Measurements from ENCODE around the gene KBTBD3. TPM values are rescaled to one million over a fixed set of nuclear protein-coding genes. Genes with fewer than 3 reads are reported as not detected.

KBTBD3 gene
- total and polyA plus RNA-seq, 2 of the 4 experiments (the other 2 are of a cell fraction) = 1.6 to 1.7 TPM

GRCh38 chr11:106086135-106086534 is 9.0 kb upstream of the KBTBD3 start:
- H3K27me3 ChIP-seq (ENCODE audit: control insufficient read depth, insufficient read depth, low read length) = no peaks in the 10 kb centered on the region
- dilution Hi-C loops (cut with HindIII; ENCODE audit: low sequenced_read_pairs, unreplicated experiment) = no loop called here
- H3K18ac ChIP-seq (ENCODE audit: low read depth, low read length) = no peak overlapping the region
- H3K36me3 ChIP-seq (ENCODE audit: control insufficient read depth, insufficient read depth, low read length) = peaks cover 13% of the 10 kb centered on the region
- no peak overlapping the region for H2BK20ac ChIP-seq (ENCODE audit: low read depth, low read length)
- in situ Hi-C loops (cut with MboI; ENCODE audit: low sequenced_read_pairs) = no loop called here
- peaks cover 4% of the 10 kb centered on the region; the same call in 1 of the 2 replicates for H4K20me1 ChIP-seq (ENCODE audit: insufficient read depth, low read length)
- H3K14ac ChIP-seq (replicated peaks; ENCODE audit: low read depth, low read length) = no peak overlapping the region
- no peak for ATAC-seq (ENCODE audit: low read depth)
- POLR2A ChIA-PET (ENCODE audit: unreplicated experiment) = no interaction called here
- no peak overlapping the region for H3K4me2 ChIP-seq (ENCODE audit: low read depth, low read length)
- TF ChIP-seq MAZ (IDR thresholded peaks at IDR 0.05; ENCODE audit: borderline replicate concordance, low read depth, low read length) = no peak
- no peak for TF ChIP-seq RCOR1 (IDR thresholded peaks at IDR 0.05; ENCODE audit: insufficient replicate concordance, low read length)
- no peak for TF ChIP-seq FOS (IDR thresholded peaks at IDR 0.05; ENCODE audit: low read depth, low read length)
- TF ChIP-seq RFX5 (IDR thresholded peaks at IDR 0.05; ENCODE audit: low read depth, low read length) = no peak
- WGBS, 2 experiments (ENCODE audit: extremely low coverage in 2 of 2, insufficient read length in 1 of 2) = no CpG with 5 or more reads among the region's 1 CpG
- H3K9ac ChIP-seq (ENCODE audit: low read depth, low read length) = no peak overlapping the region
- no peak overlapping the region for H2AK9ac ChIP-seq (replicated peaks; ENCODE audit: low read depth, low read length, poor library complexity)
- peaks cover 9 to 39% of the 10 kb centered on the region in 2 experiments for H3K79me1 ChIP-seq (ENCODE audit: low read depth in 1 of 2, low read length in 2 of 2)
- no peak overlapping the region for H3K27ac ChIP-seq (ENCODE audit: insufficient read depth, low read length)
- no peak overlapping the region for H2AFZ ChIP-seq (replicated peaks; ENCODE audit: low read length, poor library complexity)
- no peak overlapping the region for H2BK120ac ChIP-seq (ENCODE audit: low read depth, low read length)
- no peak for DNase-seq
- H3K9me1 ChIP-seq (ENCODE audit: insufficient read depth, low read length) = no peaks in the 10 kb centered on the region
- no peak overlapping the region for H4K91ac ChIP-seq (ENCODE audit: insufficient read depth, low read depth, low read length)
- no peaks in the 10 kb centered on the region for H3K9me3 ChIP-seq (ENCODE audit: control insufficient read depth, insufficient read depth, low read length)
- H2BK5ac ChIP-seq (ENCODE audit: low read depth, low read length, poor library complexity, severe bottlenecking) = no peak overlapping the region
- no peak overlapping the region for H3K4ac ChIP-seq (ENCODE audit: low read depth, low read length)
- intact Hi-C loops (cut with micrococcal nuclease) = loop anchor here (5.0 to 10.0 kb wide), 2 partner anchors 309 to 501 kb away; no protein-coding TSS in a partner anchor
- H4K5ac ChIP-seq (ENCODE audit: low read depth, low read length) = no peak overlapping the region; the same call in 1 of the 2 replicates
- H4K8ac ChIP-seq (ENCODE audit: low read depth in 2 of 2, low read length in 2 of 2) = no peak overlapping the region
- H2BK15ac ChIP-seq (ENCODE audit: low read depth, low read length) = no peak overlapping the region
- H2AK5ac ChIP-seq (ENCODE audit: low read depth, low read length) = no peak overlapping the region
- H3K56ac ChIP-seq (ENCODE audit: extremely low read depth, insufficient read depth, low read length) = no peak overlapping the region
- peaks cover 5% of the 10 kb centered on the region for H3K4me1 ChIP-seq (ENCODE audit: control insufficient read depth, insufficient read depth, low read length)
- no TSS peak for BruUV-seq (replicated peaks)
- no peak overlapping the region for H3K23ac ChIP-seq (ENCODE audit: low read depth, low read length)
- H3K4me3 ChIP-seq (ENCODE audit: insufficient read depth, low read depth, low read length) = no peak overlapping the region
- CTCF ChIA-PET = no interaction called here

Data from IMR-90 (cell line).